AG04450 (cell line): ENCODE data around the gene GABRR2. TPM values are rescaled to one million over a fixed set of nuclear protein-coding genes. Genes with fewer than 3 reads are reported as not detected.

Source experiments
- CTCF ChIA-PET: fragments of 300-600, 350-600 bp; formaldehyde crosslinking; extraction: SDS; loops from one replicate; lab custom pipeline; 2022; ENCODE audit warnings: antibody characterized with exemption, inconsistent platforms; lab: Charles Lee
- POLR2A ChIA-PET: fragments of 350-600 bp; formaldehyde crosslinking; extraction: SDS; loops from one replicate; lab custom pipeline; 2021; ENCODE audit warnings: antibody characterized with exemption, inconsistent platforms; lab: Yijun Ruan, JAX
- DNase-seq: peaks from one replicate; pipeline ENCODE4 v3.0.0-alpha.2; 2011; ENCODE audit warnings: low read depth, low spot score
- H3K27ac ChIP-seq: one replicate; pipeline ENCODE4 v1.5.1; 2012; ENCODE audit warnings: low read depth, low read length, control low read depth
- H3K27me3 ChIP-seq: one replicate; pipeline ENCODE4 v1.6.0; 2012; ENCODE audit warnings: low read length; ENCODE audit not compliant: control insufficient read depth, insufficient read depth
- H3K4me3 ChIP-seq: 2 replicates; pipeline ENCODE4 v1.5.1; 2011; ENCODE audit warnings: mild to moderate bottlenecking, low read depth, low read length, control low read depth
- H3K9me3 ChIP-seq: 2 replicates; pipeline ENCODE4 v1.5.1; 2012; ENCODE audit warnings: low read length; ENCODE audit not compliant: control insufficient read depth, insufficient read depth
- CTCF ChIP-seq: IDR thresholded peaks from 2 replicates; pipeline ENCODE4 v1.5.1; 2011; ENCODE audit warnings: low read depth, low read length, control low read depth, inconsistent platforms
- polyA plus RNA-seq: library from polyadenylated mRNA; depleted of rRNA; stranded (reverse); fragments of >200 nt; gene quantifications from 2 replicates; pipeline ENCODE4 v1.2.3, GENCODE V29; 2011

GABRR2 gene
- polyA plus RNA-seq, 1 experiment: 0.12 TPM

- ChIA-PET CTCF (interaction anchor here (0.5 to 6.8 kb wide), 2 partner anchors 19 to 24 kb away, joined by 3 to 53 read pairs; no protein-coding TSS in a partner anchor), POLR2A (no interaction called here)
- no peak for DNase-seq
- TF ChIP-seq CTCF: no peak
- no peak overlapping the region for H3K27ac ChIP-seq
- no peak overlapping the region for H3K4me3 ChIP-seq
- no peaks in the 10 kb centered on the region for H3K27me3 ChIP-seq
- H3K9me3 ChIP-seq: peaks cover 3% of the 10 kb centered on the region; the same call in 1 of the 2 replicates
Observed at GRCh38 chr6:89348372-89348771, 33.3 kb upstream of the GABRR2 start.

GRCh38 chr6:89347825-89348224 is 32.7 kb upstream of the GABRR2 start:
- H3K27me3 ChIP-seq: no peaks in the 10 kb centered on the region
- H3K27ac ChIP-seq: no peak overlapping the region
- no peak for DNase-seq
- POLR2A ChIA-PET: no interaction called here
- H3K9me3 ChIP-seq: no peaks in the 10 kb centered on the region
- H3K4me3 ChIP-seq: no peak overlapping the region
- TF ChIP-seq CTCF: no peak
- CTCF ChIA-PET: interaction anchor here (1.0 to 6.8 kb wide), 5 partner anchors 19 to 366 kb away, joined by 3 to 53 read pairs (median 4); no protein-coding TSS in a partner anchor

GRCh38 chr6:89346433-89346832 is 31.3 kb upstream of the GABRR2 start:
- H3K9me3 ChIP-seq: no peaks in the 10 kb centered on the region
- no peak overlapping the region for H3K4me3 ChIP-seq
- no peak for TF ChIP-seq CTCF
- ChIA-PET POLR2A (no interaction called here), CTCF (interaction anchor here (1.5 to 6.8 kb wide), 2 partner anchors 22 to 26 kb away, joined by 4 to 53 read pairs; no protein-coding TSS in a partner anchor)
- no peaks in the 10 kb centered on the region for H3K27me3 ChIP-seq
- no peak overlapping the region for H3K27ac ChIP-seq
- DNase-seq: no peak

- H3K9me3 ChIP-seq: no peaks in the 10 kb centered on the region
- H3K27me3 ChIP-seq: no peaks in the 10 kb centered on the region
- H3K27ac ChIP-seq: no peak overlapping the region
- CTCF ChIA-PET: interaction anchor here (0.9 kb wide), 1 partner anchor 33 kb away, joined by 5 read pairs; no protein-coding TSS in a partner anchor
- no peak for DNase-seq
- no peak for TF ChIP-seq CTCF
- no peak overlapping the region for H3K4me3 ChIP-seq
- POLR2A ChIA-PET: no interaction called here
Observed at GRCh38 chr6:89339565-89339964, 24.5 kb upstream of the GABRR2 start.

- CTCF ChIA-PET: interaction anchor here (1.5 kb wide), 1 partner anchor 37 kb away, joined by 9 read pairs; no protein-coding TSS in a partner anchor
- POLR2A ChIA-PET: no interaction called here
- no peaks in the 10 kb centered on the region for H3K27me3 ChIP-seq
Observed at GRCh38 chr6:89335164-89335563, 20.1 kb upstream of the GABRR2 start.

More at GRCh38 chr6:89335164-89335563, 20.1 kb upstream of the GABRR2 start:
- Histone ChIP-seq H3K4me3 (no peak overlapping the region), H3K27ac (no peak overlapping the region), H3K9me3 (no peaks in the 10 kb centered on the region)
- no peak for TF ChIP-seq CTCF
- no peak for DNase-seq
